HEK293T (cell line): ENCODE data around the gene TRIM7.

Source experiments
- BHLHE40 ChIP-seq: fragments of 450-650 bp; IDR thresholded peaks from 2 replicates; pipeline ENCODE4 v1.6.1; 2016; ENCODE audit warnings: mild to moderate bottlenecking, moderate library complexity, borderline replicate concordance
- FOXK2 ChIP-seq: fragments of 450-650 bp; IDR thresholded peaks from 2 replicates; pipeline ENCODE4 v1.6.1; 2016; ENCODE audit warnings: mild to moderate bottlenecking
- FOXM1 ChIP-seq: fragments of 450-650 bp; IDR thresholded peaks from 2 replicates; pipeline ENCODE4 v1.6.1; 2017; ENCODE audit warnings: mild to moderate bottlenecking, borderline replicate concordance
- HDGF ChIP-seq: fragments of 450-650 bp; IDR thresholded peaks from 2 replicates; pipeline ENCODE4 v1.6.1; 2017; ENCODE audit warnings: antibody characterized with exemption, borderline replicate concordance
- NFRKB ChIP-seq: fragments of 450-650 bp; IDR thresholded peaks from 2 replicates; pipeline ENCODE4 v1.6.1; 2016; ENCODE audit warnings: mild to moderate bottlenecking, moderate library complexity
- ZNF384 ChIP-seq: fragments of 450-650 bp; IDR thresholded peaks from 2 replicates; pipeline ENCODE4 v1.6.1; 2016
- TF ChIP-seq, protein P1 (sequence below): fragments of 450-650 bp; IDR thresholded peaks from 2 replicates; pipeline ENCODE4 v1.6.1; 2016

DNA sequence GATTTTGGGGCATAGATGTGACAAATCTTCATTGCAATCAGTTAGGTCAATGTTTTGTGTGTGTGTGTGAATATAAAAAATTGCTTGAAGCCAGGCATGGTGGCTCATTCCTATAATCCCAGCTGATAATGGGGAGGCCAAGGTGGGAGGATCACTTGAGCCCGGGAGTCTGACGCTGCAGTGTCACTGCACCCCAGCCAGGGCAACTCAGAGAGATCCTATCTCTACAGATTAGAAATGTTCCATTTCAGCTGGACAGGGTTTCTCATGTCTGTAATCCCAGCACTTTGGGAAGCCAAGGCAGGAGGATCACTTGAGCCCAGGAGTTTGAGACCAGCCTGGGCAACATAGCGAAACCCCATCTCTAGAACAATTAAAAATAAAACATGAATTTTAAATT, 46.1 kb downstream of the TRIM7 start:
- TF ChIP-seq FOXM1 (no peak), NFRKB (no peak), BHLHE40 (no peak), ZNF384 (no peak), HDGF (no peak), FOXK2 (no peak)
- TF ChIP-seq, protein P1, sequence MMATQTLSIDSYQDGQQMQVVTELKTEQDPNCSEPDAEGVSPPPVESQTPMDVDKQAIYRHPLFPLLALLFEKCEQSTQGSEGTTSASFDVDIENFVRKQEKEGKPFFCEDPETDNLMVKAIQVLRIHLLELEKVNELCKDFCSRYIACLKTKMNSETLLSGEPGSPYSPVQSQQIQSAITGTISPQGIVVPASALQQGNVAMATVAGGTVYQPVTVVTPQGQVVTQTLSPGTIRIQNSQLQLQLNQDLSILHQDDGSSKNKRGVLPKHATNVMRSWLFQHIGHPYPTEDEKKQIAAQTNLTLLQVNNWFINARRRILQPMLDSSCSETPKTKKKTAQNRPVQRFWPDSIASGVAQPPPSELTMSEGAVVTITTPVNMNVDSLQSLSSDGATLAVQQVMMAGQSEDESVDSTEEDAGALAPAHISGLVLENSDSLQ = no peak
